ENCODE measurements around the gene LAMA2.

Gene LAMA2

GRCh38 chr6:129110690-129111343, 227.9 kb downstream of the LAMA2 start:
- no peak overlapping the region for H3K4me3 ChIP-seq (ENCODE audit: low read length)
- no peak for DNase-seq (ENCODE audit: low read depth, low spot score)

- no peak for DNase-seq (ENCODE audit: low read depth, low spot score)
- H3K4me3 ChIP-seq (ENCODE audit: low read length): no peak overlapping the region
These were observed 228.4 kb downstream of the LAMA2 start for GRCh38 chr6:129111346-129111745.

- no peak for DNase-seq (ENCODE audit: low read depth, low spot score)
- H3K4me3 ChIP-seq (ENCODE audit: low read length): no peak overlapping the region
These were observed 228.9 kb downstream of the LAMA2 start for GRCh38 chr6:129111853-129112252.

- no peak for DNase-seq (ENCODE audit: low read depth, low spot score)
- no peak overlapping the region for H3K4me3 ChIP-seq (ENCODE audit: low read length)
These were observed 229.7 kb downstream of the LAMA2 start for GRCh38 chr6:129112591-129112990.

GRCh38 chr6:129113637-129114036, 230.7 kb downstream of the LAMA2 start:
- H3K4me3 ChIP-seq (ENCODE audit: low read length): no peak overlapping the region
- no peak for DNase-seq (ENCODE audit: low read depth, low spot score)

GRCh38 chr6:129114636-129115391, 231.9 kb downstream of the LAMA2 start:
- no peak overlapping the region for H3K4me3 ChIP-seq (ENCODE audit: low read length)
- no peak for DNase-seq (ENCODE audit: low read depth, low spot score)

- no peak for DNase-seq (ENCODE audit: low read depth, low spot score)
These were observed 232.5 kb downstream of the LAMA2 start for GRCh38 chr6:129115471-129115870.

GRCh38 chr6:129117355-129117754, 234.4 kb downstream of the LAMA2 start:
- H3K4me3 ChIP-seq (ENCODE audit: low read length): no peak overlapping the region
- no peak for DNase-seq (ENCODE audit: low read depth, low spot score)

More at GRCh38 chr6:129115471-129115870, 232.5 kb downstream of the LAMA2 start:
- H3K4me3 ChIP-seq (ENCODE audit: low read length): no peak overlapping the region

GRCh38 chr6:129120856-129121638, 238.1 kb downstream of the LAMA2 start:
- no peak overlapping the region for H3K4me3 ChIP-seq (ENCODE audit: low read length)
- DNase-seq (ENCODE audit: low read depth, low spot score): no peak

GRCh38 chr6:129124347-129124746, 241.4 kb downstream of the LAMA2 start:
- no peak for DNase-seq (ENCODE audit: low read depth, low spot score)
- no peak overlapping the region for H3K4me3 ChIP-seq (ENCODE audit: low read length)

- DNase-seq (ENCODE audit: low read depth, low spot score): no peak
- no peak overlapping the region for H3K4me3 ChIP-seq (ENCODE audit: low read length)
These were observed 247.2 kb downstream of the LAMA2 start for GRCh38 chr6:129130106-129130505.

- no peak overlapping the region for H3K4me3 ChIP-seq (ENCODE audit: low read length)
- DNase-seq (ENCODE audit: low read depth, low spot score): no peak
These were observed 248.2 kb downstream of the LAMA2 start for GRCh38 chr6:129130959-129131681.

GRCh38 chr6:129133770-129134192, 250.8 kb downstream of the LAMA2 start:
- no peak for DNase-seq (ENCODE audit: low read depth, low spot score)
- H3K4me3 ChIP-seq (ENCODE audit: low read length): no peak overlapping the region

- no peak overlapping the region for H3K4me3 ChIP-seq (ENCODE audit: low read length)
- no peak for DNase-seq (ENCODE audit: low read depth, low spot score)
These were observed 251.6 kb downstream of the LAMA2 start for GRCh38 chr6:129134535-129134934.

- DNase-seq (ENCODE audit: low read depth, low spot score): no peak
- H3K4me3 ChIP-seq (ENCODE audit: low read length): no peak overlapping the region
These were observed 252.5 kb downstream of the LAMA2 start for GRCh38 chr6:129135451-129135850.

- no peak overlapping the region for H3K4me3 ChIP-seq (ENCODE audit: low read length)
- DNase-seq (ENCODE audit: low read depth, low spot score): no peak
These were observed 253.8 kb downstream of the LAMA2 start for GRCh38 chr6:129136751-129137150.

GRCh38 chr6:129138739-129139405, 255.9 kb downstream of the LAMA2 start:
- H3K4me3 ChIP-seq (ENCODE audit: low read length): no peak overlapping the region
- no peak for DNase-seq (ENCODE audit: low read depth, low spot score)

- DNase-seq (ENCODE audit: low read depth, low spot score): no peak
- no peak overlapping the region for H3K4me3 ChIP-seq (ENCODE audit: low read length)
These were observed 257.6 kb downstream of the LAMA2 start for GRCh38 chr6:129140526-129140925.

GRCh38 chr6:129141499-129141898, 258.6 kb downstream of the LAMA2 start:
- H3K4me3 ChIP-seq (ENCODE audit: low read length): no peak overlapping the region
- DNase-seq (ENCODE audit: low read depth, low spot score): no peak
